NCI-H2196 (cell line): Measurements from ENCODE around the gene FAM163B.

Experiments
- DNase-seq: peaks from one replicate; lab custom pipeline; 2025; ENCODE audit not compliant: unreplicated experiment; lab: John Stamatoyannopoulos, UW

The FAM163B gene

GRCh38 chr9:133551446-133551845 lies 57.7 kb downstream of the FAM163B start:
- no peak for DNase-seq

GRCh38 chr9:133547116-133547515 lies 62.1 kb downstream of the FAM163B start:
- DNase-seq, result no peak

- DNase-seq, result no peak
Observed at GRCh38 chr9:133546287-133546680, 62.9 kb downstream of the FAM163B start.

- DNase-seq, result no peak
Observed at GRCh38 chr9:133545494-133546286, 63.5 kb downstream of the FAM163B start.

- no peak for DNase-seq
Observed at GRCh38 chr9:133543772-133544467, 65.3 kb downstream of the FAM163B start.

GRCh38 chr9:133542002-133542401 lies 67.2 kb downstream of the FAM163B start:
- no peak for DNase-seq

- DNase-seq, result no peak
Observed at GRCh38 chr9:133540698-133541025, 68.5 kb downstream of the FAM163B start.

GRCh38 chr9:133539991-133540697 lies 69.0 kb downstream of the FAM163B start:
- DNase-seq, result no peak

- no peak for DNase-seq
Observed at GRCh38 chr9:133538851-133539833, 70.0 kb downstream of the FAM163B start.

- DNase-seq, result no peak
Observed at GRCh38 chr9:133538176-133538575, 71.0 kb downstream of the FAM163B start.

- DNase-seq, result no peak
Observed at GRCh38 chr9:133537257-133537656, 71.9 kb downstream of the FAM163B start.

- no peak for DNase-seq
Observed at GRCh38 chr9:133536536-133536935, 72.7 kb downstream of the FAM163B start.

GRCh38 chr9:133536080-133536479 lies 73.1 kb downstream of the FAM163B start:
- no peak for DNase-seq

GRCh38 chr9:133535306-133535877 lies 73.8 kb downstream of the FAM163B start:
- DNase-seq, result no peak

- DNase-seq, result peak; percentile 86
Observed at GRCh38 chr9:133534346-133535291, 74.6 kb downstream of the FAM163B start, which contains the start of gene ADAMTSL2. TSS of gene ADAMTSL2 (plus strand) at chr9:133534704. CDS start at chr9:133536713, 2,009 bp downstream.

GRCh38 chr9:133533857-133534256 lies 75.3 kb downstream of the FAM163B start:
- DNase-seq, result no peak

GRCh38 chr9:133532937-133533668 lies 76.1 kb downstream of the FAM163B start:
- peak; percentile 80 for DNase-seq

GRCh38 chr9:133531293-133531692 lies 77.9 kb downstream of the FAM163B start:
- DNase-seq, result no peak
